ENCODE measurements around the gene MAPKAPK2.

MAPKAPK2 gene

GRCh38 chr1:206753141-206753540 is 68.4 kb downstream of the MAPKAPK2 start:
- Histone ChIP-seq H3K4me1 (ENCODE audit: insufficient read depth, low read length, poor library complexity, severe bottlenecking) (peaks cover 23% of the 10 kb centered on the region), H4K20me1 (ENCODE audit: insufficient read depth, low read length, poor library complexity, severe bottlenecking) (no peaks in the 10 kb centered on the region), H3K9me2 (replicated peaks; ENCODE audit: low read depth, low read length) (no peaks in the 10 kb centered on the region), H3K9me3 (ENCODE audit: insufficient read depth, low read depth, low read length) (no peaks in the 10 kb centered on the region), H3K4me3 (ENCODE audit: low read length, poor library complexity, severe bottlenecking) (no peak overlapping the region), H3K36me3 (ENCODE audit: insufficient read depth, low read length) (no peaks in the 10 kb centered on the region), H3F3A (ENCODE audit: low read depth) (peaks cover 6% of the 10 kb centered on the region; the same call in 1 of the 2 replicates), H3K9ac (ENCODE audit: low read depth, low read length, poor library complexity, severe bottlenecking) (no peak overlapping the region), H3K4me2 (ENCODE audit: low read depth, low read length, poor library complexity, severe bottlenecking) (no peak overlapping the region), H3K27me3 (ENCODE audit: insufficient read depth, low read length, poor library complexity, severe bottlenecking) (no peaks in the 10 kb centered on the region), H3K79me2 (ENCODE audit: insufficient read depth, low read length) (no peaks in the 10 kb centered on the region), H2AFZ (ENCODE audit: low read length) (no peak overlapping the region)
- TF ChIP-seq CTCF (conservative IDR thresholded peaks at IDR 0.05; ENCODE audit: low read length) (no peak), EZH2phosphoT487 (IDR thresholded peaks at IDR 0.05; ENCODE audit: borderline replicate concordance) (no peak)

- Histone ChIP-seq H3K4me3 (ENCODE audit: low read length, poor library complexity, severe bottlenecking) (no peak overlapping the region), H3K9me2 (replicated peaks; ENCODE audit: low read depth, low read length) (no peaks in the 10 kb centered on the region), H4K20me1 (ENCODE audit: insufficient read depth, low read length, poor library complexity, severe bottlenecking) (no peaks in the 10 kb centered on the region), H3K9me3 (ENCODE audit: insufficient read depth, low read depth, low read length) (no peaks in the 10 kb centered on the region), H3F3A (ENCODE audit: low read depth) (peaks cover 6% of the 10 kb centered on the region; the same call in 1 of the 2 replicates), H2AFZ (ENCODE audit: low read length) (no peak overlapping the region), H3K27me3 (ENCODE audit: insufficient read depth, low read length, poor library complexity, severe bottlenecking) (no peaks in the 10 kb centered on the region), H3K36me3 (ENCODE audit: insufficient read depth, low read length) (no peaks in the 10 kb centered on the region), H3K79me2 (ENCODE audit: insufficient read depth, low read length) (no peaks in the 10 kb centered on the region), H3K4me2 (ENCODE audit: low read depth, low read length, poor library complexity, severe bottlenecking) (no peak overlapping the region), H3K9ac (ENCODE audit: low read depth, low read length, poor library complexity, severe bottlenecking) (no peak overlapping the region), H3K4me1 (ENCODE audit: insufficient read depth, low read length, poor library complexity, severe bottlenecking) (peaks cover 32% of the 10 kb centered on the region)
- TF ChIP-seq CTCF (conservative IDR thresholded peaks at IDR 0.05; ENCODE audit: low read length) (no peak), EZH2phosphoT487 (IDR thresholded peaks at IDR 0.05; ENCODE audit: borderline replicate concordance) (no peak)
Observed at GRCh38 chr1:206754011-206754410, 69.3 kb downstream of the MAPKAPK2 start.

GRCh38 chr1:206757524-206758266 is 73.0 kb downstream of the MAPKAPK2 start:
- H3K4me2 ChIP-seq (ENCODE audit: low read depth, low read length, poor library complexity, severe bottlenecking), result peak overlapping the region; percentile 78
- peak overlapping the region; percentile 85 for H3K9ac ChIP-seq (ENCODE audit: low read depth, low read length, poor library complexity, severe bottlenecking)
- TF ChIP-seq CTCF (conservative IDR thresholded peaks at IDR 0.05; ENCODE audit: low read length), result no peak
- TF ChIP-seq EZH2phosphoT487 (IDR thresholded peaks at IDR 0.05; ENCODE audit: borderline replicate concordance), result no peak
- no peaks in the 10 kb centered on the region for H3K27me3 ChIP-seq (ENCODE audit: insufficient read depth, low read length, poor library complexity, severe bottlenecking)
- no peaks in the 10 kb centered on the region for H3K79me2 ChIP-seq (ENCODE audit: insufficient read depth, low read length)
- peak overlapping the region; percentile 73 for H3K4me3 ChIP-seq (ENCODE audit: low read length, poor library complexity, severe bottlenecking)
- H3K36me3 ChIP-seq (ENCODE audit: insufficient read depth, low read length), result no peaks in the 10 kb centered on the region
- peaks cover 55% of the 10 kb centered on the region for H3K4me1 ChIP-seq (ENCODE audit: insufficient read depth, low read length, poor library complexity, severe bottlenecking)
- H4K20me1 ChIP-seq (ENCODE audit: insufficient read depth, low read length, poor library complexity, severe bottlenecking), result no peaks in the 10 kb centered on the region
- H3K9me2 ChIP-seq (replicated peaks; ENCODE audit: low read depth, low read length), result no peaks in the 10 kb centered on the region
- H3F3A ChIP-seq (ENCODE audit: low read depth), result peaks cover 6% of the 10 kb centered on the region; the same call in 1 of the 2 replicates
- H3K9me3 ChIP-seq (ENCODE audit: insufficient read depth, low read depth, low read length), result no peaks in the 10 kb centered on the region
- H2AFZ ChIP-seq (ENCODE audit: low read length), result peak overlapping the region; percentile 26

Measured in Loucy (cell line).